H1 (cell line): Measurements from ENCODE around the gene MAST1. TPM values are rescaled to one million over a fixed set of nuclear protein-coding genes. Genes with fewer than 3 reads are reported as not detected.

Experiments
- HDAC2 ChIP-seq, 2 experiments: fragments of 300-600 bp in 1 of 2; sonication (generic) in 1 of 2; IDR thresholded peaks; 2 replicates each; pipeline ENCODE4 v1.6.1; 2011 to 2012; ENCODE audit warnings: low read depth in 2 of 2, low read length in 2 of 2, mild to moderate bottlenecking in 2 of 2, moderate library complexity in 2 of 2, borderline replicate concordance in 1 of 2, inconsistent platforms in 1 of 2
- polyA plus RNA-seq, 7 experiments: library from polyadenylated mRNA; depleted of rRNA in 3 of 7; stranded (reverse) in 5 of 7; unstranded in 2 of 7; fragments of >200 nt in 5 of 7; fragments of 200-250 nt in 2 of 7; gene quantifications; 1 replicate in 5 of 7; 2 replicates in 1 of 7; 4 replicates in 1 of 7; pipeline versions ENCODE4 v1.2.1 to v1.2.3, GENCODE V29; 2011 to 2013; ENCODE audit warnings: missing spikeins in 2 of 7, mixed read lengths in 2 of 7
- total RNA-seq: library from RNA; stranded (reverse); fragmentation: NEBNext Ultra II Directional; extraction: Animal tissue kit (Norgen Biotek cat#: 25700); gene quantifications from 2 replicates; pipeline ENCODE4 v1.2.1, GENCODE V29; 2021

Gene MAST1
- total and polyA plus RNA-seq, 2 of the 8 experiments (the other 6 are each of a cell fraction or from before 2014, with no cell fraction given), result 15.6 to 28.3 TPM

DNA sequence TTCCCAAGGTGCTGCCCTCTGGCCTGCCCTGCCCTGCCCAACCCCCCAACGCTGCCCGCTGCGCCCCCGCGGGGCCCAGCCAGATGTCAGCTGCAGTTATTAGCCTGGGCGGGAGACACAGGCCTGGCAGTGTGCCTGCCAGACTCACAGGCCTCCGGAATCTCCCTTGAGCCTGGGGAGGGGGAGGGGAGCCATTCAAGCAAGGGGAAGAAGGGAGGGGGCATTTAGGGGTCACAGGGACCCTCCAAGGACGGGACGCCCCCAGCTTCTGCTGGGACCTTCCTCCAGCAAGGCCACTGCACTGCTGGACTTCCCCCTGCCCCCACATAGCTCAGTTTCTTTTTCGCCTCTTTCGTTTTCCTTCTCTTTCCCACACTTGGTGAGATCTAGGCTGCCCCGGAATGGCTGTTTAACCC, 49.6 kb upstream of the MAST1 start (continued):
- 0 out of 4 replicates have a peak, but pooled peaks of 1 of the 2 experiments have one; percentile 53 for TF ChIP-seq HDAC2 (IDR thresholded peaks at IDR 0.05; ENCODE audit: borderline replicate concordance in 1 of 2, low read depth in 2 of 2, low read length in 2 of 2)
- TF ChIP-seq, all 59 proteins: peak for 6
